Peyer's patch (tissue), 4 donors: Measurements from ENCODE around the gene ZNF664.

Experiments used
- CTCF ChIP-seq, 6 experiments: fragments of 450-650 bp in 4 of 6; fragments of 200-600 bp in 2 of 6; sonication (generic) in 1 of 6; IDR thresholded peaks; one replicate each; pipeline ENCODE4 v1.5.1; 2017 to 2019; ENCODE audit warnings: antibody characterized with exemption in 6 of 6, mild to moderate bottlenecking in 3 of 6, moderate library complexity in 1 of 6
- POLR2A ChIP-seq, 2 donors: fragments of 450-650 bp; IDR thresholded peaks; one replicate each; pipeline ENCODE4 v1.5.1; 2017; ENCODE audit warnings: antibody characterized with exemption in 2 of 2, mild to moderate bottlenecking in 2 of 2, moderate library complexity in 2 of 2

DNA sequence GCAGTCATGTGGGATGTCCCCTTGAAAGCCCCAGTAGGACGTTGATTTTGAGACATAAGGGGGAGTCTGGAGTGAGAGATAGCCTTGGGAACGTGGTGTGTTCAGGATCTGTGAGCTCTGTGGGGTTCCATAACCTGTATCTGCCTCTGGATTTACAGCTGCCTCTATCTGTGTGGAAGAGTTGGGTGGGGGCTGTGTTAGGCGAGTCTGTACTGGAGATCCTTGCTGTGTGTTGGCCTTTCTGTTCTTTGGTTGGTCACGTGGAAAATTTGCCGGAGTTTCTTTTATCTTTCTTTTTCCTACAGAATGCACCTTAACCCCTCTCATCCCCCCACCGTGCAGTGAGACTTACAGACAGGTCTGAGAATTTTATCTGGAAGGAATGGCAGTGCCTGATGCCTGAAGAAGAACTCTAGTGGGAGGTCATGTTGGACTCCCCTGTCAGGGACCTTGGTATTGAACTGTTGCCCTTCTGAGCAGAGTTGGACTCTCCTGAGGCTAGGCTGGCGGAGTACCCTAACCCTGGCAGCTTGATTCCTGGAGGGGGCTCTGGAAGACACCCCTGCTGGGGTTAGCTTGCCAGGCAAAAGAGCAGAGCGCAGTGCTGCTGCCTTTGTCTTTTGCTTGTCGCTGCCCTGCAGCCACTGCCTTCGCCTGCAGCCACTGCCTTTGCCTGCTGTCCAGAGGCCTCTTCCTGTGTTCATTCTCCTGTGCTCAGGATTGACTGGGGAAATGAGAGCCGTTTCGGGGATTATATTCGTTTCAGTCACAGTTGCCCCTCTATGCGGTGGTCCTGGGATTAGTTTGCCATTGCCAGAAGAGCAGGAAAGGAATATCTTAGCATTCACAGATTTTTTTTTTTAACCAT lies 34.1 kb downstream of the ZNF664 start:
- TF ChIP-seq CTCF (IDR thresholded peaks at IDR 0.05) (no peak), POLR2A (IDR thresholded peaks at IDR 0.05) (no peak)
